OCI-M2 (cell line): ENCODE data around the gene TSPAN5.
"Not testable (repeated sequence)": the region's sequence is repeated elsewhere in the genome, so short reads cannot be mapped to it uniquely, and the experiment has no call there.

Source experiments
- DNase-seq: peaks from one replicate; lab custom pipeline; 2025; ENCODE audit not compliant: unreplicated experiment; lab: John Stamatoyannopoulos, UW

Gene TSPAN5

DNA sequence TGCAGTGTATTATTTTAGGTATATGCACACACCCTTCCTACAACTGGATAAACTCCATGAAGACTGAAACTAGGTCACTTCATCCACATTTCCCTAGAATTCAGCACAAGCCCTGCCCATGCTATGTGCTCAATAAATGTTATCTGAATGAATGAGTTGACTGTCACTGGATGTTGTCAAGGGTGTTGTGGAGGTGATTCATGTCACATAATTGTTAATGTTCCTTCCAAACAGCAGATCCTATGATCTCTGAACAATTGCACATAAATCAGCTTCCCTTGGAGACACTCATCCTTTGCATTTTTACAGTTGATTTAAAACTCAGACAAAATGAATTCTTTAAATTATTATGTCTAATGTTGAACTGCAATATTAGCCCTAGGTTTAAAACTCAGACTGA is 154.7 kb downstream of the TSPAN5 start:
- no peak for DNase-seq

DNA sequence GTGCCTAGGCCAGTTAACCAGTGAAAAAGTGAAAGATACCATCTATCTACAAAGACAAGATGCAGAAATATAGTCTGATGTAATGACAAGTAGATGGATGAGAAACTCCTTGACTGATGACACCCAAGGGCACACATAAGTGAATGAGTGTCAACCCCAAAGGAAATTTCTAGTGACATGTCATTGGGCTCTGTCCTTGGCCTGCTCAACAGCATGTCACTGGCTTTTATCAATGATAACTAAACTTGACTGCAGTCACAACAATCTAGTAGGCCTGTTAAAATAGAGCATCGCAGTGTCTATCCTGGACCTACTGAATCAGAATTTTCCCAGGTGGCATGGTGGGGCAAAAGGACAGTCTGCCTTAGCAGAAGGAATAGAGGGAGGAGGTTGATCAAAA is 155.8 kb downstream of the TSPAN5 start:
- DNase-seq = no peak

DNA sequence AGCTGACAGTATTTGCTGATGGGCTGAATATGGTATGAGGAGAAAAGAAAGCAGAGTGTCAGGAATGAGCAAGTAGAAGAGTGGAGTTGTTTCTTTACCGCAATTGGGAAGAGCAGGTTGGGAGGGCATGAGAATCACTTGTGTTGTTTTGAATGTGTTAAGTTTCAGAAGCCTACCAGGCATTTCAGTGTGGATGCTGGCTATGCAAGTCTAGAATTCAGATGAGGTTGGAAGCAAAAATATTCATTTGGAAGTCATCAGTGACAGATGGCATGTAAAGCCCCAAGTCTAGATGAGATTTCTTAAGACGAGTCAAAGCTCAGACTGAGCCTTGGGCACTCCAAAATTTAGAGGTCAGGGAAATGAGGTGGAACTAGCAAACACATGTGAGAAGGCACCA is 156.4 kb downstream of the TSPAN5 start:
- DNase-seq = no peak

DNA sequence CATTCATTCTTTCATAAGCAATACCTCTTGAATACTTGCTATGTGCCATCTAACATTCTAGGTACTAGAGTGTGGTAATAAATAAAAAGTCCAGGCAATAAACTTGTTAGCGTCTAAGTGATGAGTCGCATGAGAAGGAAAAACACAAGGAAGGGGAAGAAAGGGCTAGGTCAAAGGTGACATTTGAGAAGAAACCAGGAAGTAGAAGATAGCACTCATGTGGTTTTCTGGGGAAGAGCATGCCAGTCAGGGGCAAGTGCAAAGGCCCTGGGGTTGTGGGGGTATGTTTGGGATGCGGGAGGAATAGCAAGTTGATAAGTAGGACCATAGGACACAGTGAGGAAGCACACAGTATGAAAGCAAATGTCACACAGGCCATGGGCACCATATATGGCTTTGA is 157.0 kb downstream of the TSPAN5 start:
- no peak for DNase-seq

DNA sequence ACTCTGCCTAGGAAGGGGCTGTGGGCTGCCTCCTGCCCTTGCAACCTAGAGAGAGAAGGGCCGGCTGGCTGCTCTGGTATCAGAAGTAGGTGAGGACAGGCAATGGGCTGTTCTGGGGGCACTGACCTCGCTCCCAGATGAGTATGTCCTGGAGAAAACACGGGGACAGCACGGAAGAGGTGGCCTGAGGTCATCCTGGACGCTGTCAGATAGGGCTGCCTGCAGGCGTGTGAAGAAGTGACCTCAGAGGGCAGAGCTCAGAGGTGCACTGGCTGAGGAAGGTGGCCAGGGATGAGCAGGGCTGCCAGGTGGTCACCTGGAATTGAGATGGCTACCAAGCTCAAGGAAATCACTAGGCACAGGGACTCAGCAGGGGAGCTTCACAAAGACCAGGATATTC is 159.6 kb downstream of the TSPAN5 start:
- no peak for DNase-seq

DNA sequence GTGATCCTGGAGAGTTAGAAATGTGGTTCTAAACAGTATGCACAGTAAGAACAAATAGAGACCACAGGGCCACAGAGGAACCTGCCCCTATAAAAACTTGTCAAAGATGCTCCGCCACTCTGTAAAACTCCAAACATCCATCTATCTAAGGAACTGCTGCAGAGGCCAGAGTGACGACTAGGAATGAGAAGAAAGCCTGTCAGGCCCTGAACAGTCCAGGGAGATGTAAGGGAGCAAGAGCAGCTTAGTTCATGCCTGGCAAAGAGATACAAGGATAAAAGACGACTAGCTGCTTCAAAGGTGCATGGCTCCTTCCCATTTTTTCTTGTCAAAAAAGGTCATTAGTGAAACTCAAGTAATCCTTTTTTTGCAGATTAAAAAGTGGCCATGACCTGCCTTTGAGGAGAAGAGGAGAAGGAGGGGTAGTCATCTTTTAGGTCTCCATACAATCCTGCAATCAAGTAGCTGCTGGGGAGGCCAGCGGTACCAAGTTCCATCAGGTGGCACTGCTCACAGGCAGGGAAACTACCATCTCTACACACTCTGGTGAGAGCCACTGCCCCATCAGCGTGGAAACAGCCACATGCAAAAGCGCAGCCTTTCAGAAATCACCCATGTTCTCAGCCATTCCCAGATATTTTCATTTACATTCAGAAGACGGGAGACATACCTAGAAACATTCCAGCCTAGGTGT is 162.1 kb downstream of the TSPAN5 start:
- no peak for DNase-seq

DNA sequence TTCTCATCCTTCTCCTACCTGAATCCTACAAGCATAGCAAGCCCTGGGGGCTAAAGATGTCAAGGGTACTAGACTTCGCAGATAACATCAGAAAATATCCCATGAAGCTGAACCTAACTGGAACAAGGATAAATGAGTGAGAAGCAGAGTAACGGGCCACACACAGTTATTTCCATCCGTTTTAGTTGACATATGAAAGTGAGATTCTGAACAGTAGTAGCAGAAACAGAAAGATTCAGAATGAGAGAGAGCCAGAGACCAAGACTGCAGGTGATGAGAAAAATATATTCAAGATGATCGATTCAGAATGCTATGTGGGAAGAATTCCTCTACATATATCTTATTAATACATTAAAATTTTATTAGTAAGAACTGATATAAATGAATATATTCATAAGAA is 165.1 kb downstream of the TSPAN5 start:
- DNase-seq = no peak

DNA sequence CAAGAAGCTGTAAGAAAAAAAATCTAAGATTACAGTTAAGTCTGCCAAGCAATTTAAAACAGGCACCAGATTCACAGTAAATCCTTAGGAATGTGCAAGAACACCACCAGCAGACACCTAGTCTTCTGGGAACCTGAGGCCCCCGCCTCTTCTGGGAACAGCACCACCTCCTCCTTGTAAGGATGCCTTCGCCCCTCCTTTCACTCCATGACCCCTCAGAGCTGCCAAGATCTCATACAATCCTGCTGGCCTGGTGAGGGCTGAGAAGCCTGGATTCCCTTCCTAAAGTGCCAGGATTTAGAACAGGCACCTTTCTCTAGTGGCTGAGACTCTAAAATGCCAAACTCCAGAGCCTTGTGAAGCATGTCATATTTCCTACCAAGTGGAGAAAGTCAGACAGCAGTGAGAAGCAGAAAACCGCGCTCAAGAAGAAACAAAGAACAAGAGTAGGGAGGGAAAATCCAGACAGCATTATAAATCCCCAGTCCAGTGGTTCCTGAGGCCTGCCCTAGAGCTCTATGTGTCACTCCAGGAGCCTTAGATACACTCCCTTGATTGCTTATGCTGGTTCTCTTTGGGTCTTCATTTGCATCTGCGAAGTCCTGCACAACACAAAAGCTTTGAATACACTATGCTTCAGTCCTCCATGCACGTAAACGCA is 166.4 kb downstream of the TSPAN5 start:
- no peak for DNase-seq

DNA sequence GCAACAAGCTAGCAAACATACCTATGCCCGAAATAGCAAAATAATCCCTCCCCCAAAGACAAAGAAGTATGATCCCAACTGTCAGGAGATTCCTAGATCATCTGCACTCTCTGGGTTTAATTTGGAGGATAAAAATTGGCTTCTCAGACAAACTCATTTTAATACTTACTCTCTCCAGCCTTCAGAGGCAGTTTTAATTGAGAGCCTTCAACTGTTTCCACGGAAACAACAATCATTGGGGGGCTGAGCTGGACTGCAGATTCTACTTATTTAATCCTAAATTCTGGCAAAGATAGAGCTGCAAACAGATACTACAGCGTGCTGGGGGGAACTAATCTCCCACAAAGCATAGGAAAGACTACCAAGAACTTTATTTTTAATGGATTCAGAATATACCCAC is 168.2 kb downstream of the TSPAN5 start:
- no peak for DNase-seq

DNA sequence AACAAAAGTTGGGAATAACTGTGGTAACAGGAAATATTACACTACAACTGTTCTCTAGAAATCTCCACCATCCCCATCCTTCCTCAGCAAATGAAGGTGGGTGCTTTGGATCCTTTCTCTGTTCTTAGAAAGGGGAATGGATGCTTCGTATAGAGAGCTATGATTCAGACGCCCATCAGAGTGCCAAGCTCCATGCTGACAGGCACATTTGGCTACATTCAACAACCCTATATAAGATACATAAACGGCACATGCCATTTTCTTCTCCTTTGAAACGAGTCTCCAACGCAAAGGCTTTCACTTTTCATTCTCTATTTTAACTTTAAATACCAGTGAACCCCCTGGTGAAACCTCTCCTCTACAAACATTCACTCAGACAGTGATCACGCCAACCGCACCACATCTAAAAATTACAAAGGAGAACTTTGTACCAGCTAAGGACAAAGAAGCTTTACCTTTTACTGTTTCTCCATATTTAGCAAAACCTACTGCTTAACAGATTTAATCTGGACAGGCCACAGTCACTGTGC is 172.5 kb downstream of the TSPAN5 start:
- DNase-seq = no peak

DNA sequence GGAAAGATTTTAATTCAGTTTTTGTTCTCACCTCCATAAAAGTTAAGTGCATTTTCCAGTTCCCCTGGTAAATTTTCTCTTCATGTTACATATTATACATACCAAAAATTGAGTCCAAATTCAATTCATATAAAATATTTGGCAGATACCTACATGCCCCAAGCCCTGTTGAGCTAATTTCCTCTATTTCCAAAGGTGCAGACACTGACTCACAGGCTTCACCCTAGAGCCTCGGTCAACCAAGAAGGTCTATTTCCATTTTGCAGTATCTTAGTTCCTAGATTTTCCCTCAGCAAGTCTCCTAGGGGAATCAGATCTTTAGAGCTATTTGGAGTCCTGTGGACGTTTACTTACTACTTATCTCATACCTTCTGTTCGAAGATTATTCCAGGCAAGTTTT is 174.4 kb downstream of the TSPAN5 start:
- DNase-seq = no peak

DNA sequence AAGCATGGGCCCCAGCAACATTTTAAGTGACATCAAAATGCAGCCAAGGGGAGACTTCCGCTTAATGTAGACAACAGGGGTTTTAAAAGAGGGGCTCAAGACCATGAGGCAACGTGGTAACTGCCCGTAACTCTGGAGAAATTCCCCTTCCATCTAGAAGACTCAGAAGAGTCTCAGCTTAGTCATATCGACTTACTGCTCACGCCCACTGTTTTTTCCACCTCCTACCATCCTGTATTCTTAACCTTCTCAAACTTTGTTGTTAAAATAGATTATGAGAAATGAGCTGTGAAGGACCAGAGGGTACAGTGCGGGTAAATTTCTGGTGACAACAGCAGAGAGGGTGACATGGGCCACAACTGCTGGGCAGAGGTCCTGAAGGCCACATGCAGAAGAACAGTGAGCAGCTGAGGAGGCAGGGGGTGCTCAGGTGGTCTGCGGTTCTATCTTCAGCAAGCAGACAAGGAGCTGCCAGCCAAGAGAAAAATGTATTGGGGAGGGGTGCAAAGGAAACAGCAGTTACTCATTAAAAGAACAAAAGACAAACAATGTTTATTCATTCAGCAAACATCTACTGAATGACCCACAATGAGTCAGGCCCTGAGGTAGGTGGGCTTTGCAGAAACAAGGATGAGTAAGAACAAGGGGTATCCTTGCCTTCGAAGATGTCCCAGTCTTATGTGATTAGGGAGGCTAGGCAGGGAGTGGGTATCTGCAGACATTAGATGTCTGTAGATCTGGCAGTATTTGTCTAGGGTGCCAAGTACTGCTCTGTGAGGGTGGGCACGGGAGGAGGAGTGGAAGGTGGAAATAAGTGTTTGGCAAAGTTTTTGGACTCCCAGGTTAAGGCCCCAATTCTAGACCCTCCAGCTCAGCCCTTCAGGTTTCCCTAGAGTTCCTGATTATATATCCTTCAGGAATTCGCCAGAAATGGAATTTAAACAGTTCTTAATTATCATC is 175.3 kb downstream of the TSPAN5 start:
- DNase-seq = no peak

DNA sequence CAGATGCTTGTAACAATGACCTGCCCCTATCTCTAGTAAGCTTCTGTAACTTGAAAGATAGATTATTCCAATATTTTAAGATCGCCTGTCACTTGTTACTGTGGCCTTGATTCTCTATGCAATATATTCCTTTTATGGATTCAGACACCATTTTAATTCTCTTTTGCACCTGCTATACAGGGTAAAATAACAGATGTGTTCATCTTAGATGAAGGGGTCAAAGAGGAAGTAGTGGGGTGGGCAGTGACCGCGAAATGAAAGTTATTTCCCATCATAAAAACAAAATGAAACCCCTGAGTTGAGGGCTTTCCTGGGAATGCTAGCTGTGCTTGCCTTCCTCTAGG is 175.9 kb downstream of the TSPAN5 start:
- no peak for DNase-seq

DNA sequence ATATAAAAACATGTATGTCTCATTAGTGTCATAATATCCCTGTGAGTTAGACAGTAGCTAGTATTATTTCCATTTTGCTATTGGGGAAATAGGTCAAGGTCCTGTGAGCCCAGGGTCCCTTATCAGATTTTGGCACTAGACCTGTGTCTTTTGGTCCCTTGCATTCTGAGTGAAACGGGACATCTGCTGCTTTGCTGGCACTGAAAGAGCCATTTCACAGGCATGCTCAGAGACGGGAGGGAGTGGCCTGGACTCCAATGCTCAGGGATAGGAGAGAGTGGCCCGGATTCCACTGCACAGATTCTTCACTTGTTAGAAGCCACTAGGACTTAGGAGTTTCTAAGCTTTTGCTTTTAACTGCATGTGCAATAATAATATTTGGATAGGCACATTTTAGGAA is 177.2 kb downstream of the TSPAN5 start:
- no peak for DNase-seq

DNA sequence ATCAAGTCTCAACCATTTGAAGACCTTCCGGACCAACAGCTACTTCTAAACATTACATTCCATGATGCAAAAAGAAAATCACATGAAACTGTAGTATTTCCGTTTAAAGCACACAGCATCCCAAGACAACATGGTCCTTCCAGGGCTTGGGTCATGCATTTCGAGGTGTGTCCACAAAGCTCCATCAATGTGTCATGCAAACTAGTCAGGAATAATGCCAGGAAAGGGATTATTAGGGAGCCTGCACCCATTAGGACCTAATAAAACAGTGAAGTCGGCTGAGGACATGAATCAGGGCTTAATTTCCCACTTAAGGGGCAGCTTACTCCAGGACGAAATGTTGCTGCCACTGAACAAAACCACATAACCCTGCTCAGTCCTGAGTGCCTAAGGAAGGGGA is 177.9 kb downstream of the TSPAN5 start:
- DNase-seq = no peak

DNA sequence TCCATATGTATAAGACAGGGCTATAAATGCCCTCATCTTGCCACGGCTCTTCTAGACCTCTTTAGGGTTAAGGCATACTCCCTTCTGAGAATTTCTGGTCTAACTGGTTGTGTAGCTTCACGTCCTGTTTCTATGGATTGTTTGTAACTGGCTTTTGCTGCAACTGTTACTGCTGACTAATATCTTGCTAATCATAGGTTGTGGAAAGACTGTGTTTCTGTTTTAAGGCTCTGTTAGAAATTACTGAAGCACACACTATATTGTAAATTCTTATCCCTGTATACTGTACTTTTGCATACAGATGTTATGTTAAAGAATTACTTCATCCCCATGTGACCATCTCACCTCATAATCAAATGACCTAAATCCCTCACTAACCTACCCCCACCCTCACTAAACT is 178.8 kb downstream of the TSPAN5 start:
- DNase-seq = not testable (repeated sequence)

DNA sequence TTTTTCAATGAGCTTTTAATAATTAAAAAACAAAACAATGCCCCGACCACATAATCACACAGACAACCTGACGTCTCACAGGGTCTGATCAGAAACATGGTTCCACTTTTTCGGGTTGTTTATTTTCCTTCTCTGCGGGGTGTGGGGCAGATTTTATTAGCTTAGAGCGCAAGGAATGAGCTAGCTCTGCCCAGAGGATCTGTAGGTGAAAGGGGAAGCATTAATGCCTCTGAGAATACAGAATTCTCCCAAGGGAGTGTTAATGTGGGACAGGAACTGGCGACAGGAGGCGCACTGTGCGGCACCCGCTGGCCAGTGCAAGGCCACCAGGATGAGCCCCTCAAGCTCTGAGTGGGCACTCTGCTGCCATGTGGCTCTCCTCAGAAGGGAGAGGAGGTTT is 181.5 kb downstream of the TSPAN5 start:
- DNase-seq = no peak

DNA sequence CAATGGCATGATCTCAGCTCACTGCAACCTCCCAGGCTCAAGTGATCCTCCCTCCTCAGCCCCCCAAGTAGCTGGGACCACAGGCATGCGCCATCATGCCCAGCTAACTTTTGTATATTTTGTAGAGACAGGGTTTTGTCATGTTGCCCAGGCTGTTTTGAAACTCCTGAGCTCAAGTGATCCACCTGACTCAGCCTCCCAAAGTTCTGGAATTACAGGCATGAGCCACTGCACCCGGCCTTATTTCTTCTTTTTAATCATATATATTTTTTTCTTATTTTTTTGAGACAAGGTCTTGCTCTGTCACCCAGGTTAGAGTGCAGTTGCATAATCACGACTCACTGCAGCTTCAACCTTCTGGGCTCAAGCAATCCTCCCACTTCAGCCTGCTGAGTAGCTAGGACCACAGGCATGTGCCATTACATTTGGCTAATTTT is 184.0 kb downstream of the TSPAN5 start:
- DNase-seq = no peak

DNA sequence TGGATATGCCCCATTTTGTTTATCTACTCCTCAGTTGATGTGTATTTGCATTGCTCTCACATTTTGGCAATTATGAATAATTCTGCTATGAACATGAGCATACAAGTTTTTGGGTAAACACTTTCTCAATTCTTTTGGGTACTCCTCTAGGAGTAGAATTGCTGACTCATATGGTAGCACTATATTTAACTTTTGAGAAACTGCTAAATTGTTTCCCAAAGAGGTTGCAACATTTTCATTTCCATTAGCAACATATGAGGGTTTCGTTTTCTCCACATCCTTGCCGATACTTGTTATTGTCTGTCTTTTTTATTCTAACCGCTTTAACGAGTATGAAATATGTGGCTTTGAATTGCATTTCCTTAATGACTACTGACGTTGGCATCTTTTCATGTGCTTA is 185.4 kb downstream of the TSPAN5 start:
- DNase-seq = no peak

DNA sequence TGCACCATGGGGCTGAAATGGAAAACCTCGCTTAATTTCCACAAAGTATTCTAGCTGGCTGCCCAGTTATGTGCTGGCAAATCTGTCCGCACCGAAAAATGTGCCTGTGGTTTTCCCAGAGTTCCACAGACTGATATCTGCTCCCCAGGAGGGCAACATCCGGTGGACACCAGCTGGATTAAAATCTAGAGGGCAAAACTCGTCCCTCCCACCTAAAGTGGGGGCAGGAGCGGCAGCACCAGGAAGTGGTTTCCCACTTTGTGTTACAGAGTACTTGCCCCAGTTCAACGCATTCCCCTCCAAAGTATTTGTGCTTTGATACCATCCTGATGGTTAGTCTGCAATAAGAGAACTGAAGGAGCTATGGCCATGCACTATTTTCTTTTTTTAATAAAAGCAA is 187.6 kb downstream of the TSPAN5 start:
- no peak for DNase-seq

DNA sequence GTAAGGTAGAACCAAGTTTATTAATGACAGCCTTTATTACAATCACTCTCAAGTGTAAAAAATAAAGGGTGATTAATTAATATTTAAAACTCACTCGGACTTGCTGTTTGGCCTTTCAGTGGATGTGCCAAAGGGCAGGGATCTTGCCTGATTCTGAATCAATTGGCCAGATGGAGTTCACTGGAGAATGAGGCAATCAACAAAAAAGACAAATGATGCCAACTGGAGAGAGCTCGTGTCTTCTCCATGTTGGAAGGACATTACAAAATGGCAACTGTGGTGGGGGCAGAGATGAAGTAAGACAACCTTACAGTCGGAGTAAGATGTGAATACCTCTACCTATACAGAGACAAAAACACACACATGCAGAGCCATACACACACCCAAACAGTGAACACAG is 188.0 kb downstream of the TSPAN5 start:
- no peak for DNase-seq

DNA sequence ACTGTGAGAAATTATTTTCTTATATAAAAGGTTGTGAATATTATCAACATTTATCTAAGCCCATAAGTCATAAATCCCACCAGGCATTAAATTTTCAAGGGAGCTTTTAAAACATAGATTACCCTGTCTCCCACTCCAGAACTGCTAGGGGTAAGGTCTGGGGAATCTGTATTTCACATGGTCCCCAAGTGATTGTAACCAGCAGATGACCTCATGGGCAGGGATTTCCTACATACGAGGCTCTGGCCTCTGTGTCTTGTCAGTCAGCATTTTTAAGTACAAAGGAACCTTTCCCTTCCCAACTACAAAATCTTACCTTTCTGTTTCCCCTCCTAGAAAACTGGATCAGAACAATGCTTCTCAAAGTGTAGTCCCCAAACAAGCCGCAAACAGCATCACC is 188.6 kb downstream of the TSPAN5 start:
- DNase-seq = no peak
